T-cell (primary cell): Measurements from ENCODE around the gene SLC44A5. TPM values are rescaled to one million over a fixed set of nuclear protein-coding genes. Genes with fewer than 3 reads are reported as not detected.
"Not testable (repeated sequence)": the region's sequence is repeated elsewhere in the genome, so short reads cannot be mapped to it uniquely, and the experiment has no call there.

ENCODE experiments used
- ATAC-seq, 4 experiments: fragments of 200-7000 bp in 3 of 4; fragments of 150-1000 bp in 1 of 4; cut with Tn5 transposase; replicated peaks in 1 of 4; 1 replicate in 3 of 4; 2 replicates in 1 of 4; pipeline ENCODE4 v1.10.0; 2021; ENCODE audit warnings: moderate library complexity in 3 of 4, mild to moderate bottlenecking in 2 of 4, moderate number of reproducible peaks in 1 of 4
- CTCF ChIA-PET, 2 donors: fragments of 300-600 bp; sonication (Branson Sonifier 250); formaldehyde crosslinking; loops; one replicate each; lab custom pipeline; 2022; ENCODE audit warnings: antibody characterized with exemption in 2 of 2; lab: Charles Lee
- POLR2A ChIA-PET, 2 donors: fragments of 300-600 bp; sonication (Branson Sonifier 250); formaldehyde crosslinking; loops; one replicate each; lab custom pipeline; 2022; ENCODE audit warnings: antibody characterized with exemption in 2 of 2; lab: Charles Lee
- DNase-seq, 35 experiments: peaks; one replicate each; pipeline versions ENCODE4 v3.0.0 to v3.0.0-alpha.2; 2013 to 2023
- H3K27ac ChIP-seq: one replicate; pipeline ENCODE4 v1.5.1; 2013; ENCODE audit warnings: low read length
- H3K27me3 ChIP-seq, 2 experiments: replicated peaks in 1 of 2; 1 replicate in 1 of 2; 2 replicates in 1 of 2; pipeline versions ENCODE4 v1.6.1 to v1.7.0; 2013; ENCODE audit warnings: low read length in 1 of 2, mixed read lengths in 1 of 2; ENCODE audit not compliant: control insufficient read depth in 2 of 2, insufficient read depth in 2 of 2; ENCODE audit errors: extremely low read depth in 1 of 2
- H3K36me3 ChIP-seq, 2 donors: 1 replicate in 1 of 2; 2 replicates in 1 of 2; pipeline versions ENCODE4 v1.6.1 to v1.7.0; 2013; ENCODE audit warnings: low read length in 1 of 2; ENCODE audit not compliant: control insufficient read depth in 2 of 2, insufficient read depth in 1 of 2; ENCODE audit errors: extremely low read depth in 1 of 2
- H3K4me1 ChIP-seq, 2 experiments: 1 replicate in 1 of 2; 2 replicates in 1 of 2; pipeline versions ENCODE4 v1.6.1 to v1.7.0; 2013; ENCODE audit warnings: low read length in 2 of 2, mixed read lengths in 1 of 2; ENCODE audit not compliant: insufficient read depth in 2 of 2, control insufficient read depth in 1 of 2; ENCODE audit errors: extremely low read depth in 1 of 2
- H3K4me3 ChIP-seq, 2 donors: 1 replicate in 1 of 2; 2 replicates in 1 of 2; pipeline versions ENCODE4 v1.5.1 to v1.7.0; 2013; ENCODE audit warnings: mild to moderate bottlenecking in 2 of 2, low read length in 1 of 2, moderate library complexity in 1 of 2; ENCODE audit not compliant: control insufficient read depth in 1 of 2; ENCODE audit errors: extremely low read depth in 1 of 2
- H3K9me3 ChIP-seq: 2 replicates; pipeline ENCODE4 v1.7.0; 2013
- H3K27ac Mint-ChIP-seq, 2 donors: one replicate each; pipeline ENCODE4 v1.8.0; 2020 to 2021; ENCODE audit warnings: mild to moderate bottlenecking in 2 of 2, mixed read lengths in 2 of 2
- H3K27me3 Mint-ChIP-seq, 2 donors: one replicate each; pipeline ENCODE4 v1.8.0; 2021 to 2022; ENCODE audit warnings: mixed read lengths in 2 of 2
- H3K36me3 Mint-ChIP-seq: one replicate; pipeline ENCODE4 v1.8.0; 2021; ENCODE audit warnings: mixed read lengths
- H3K4me1 Mint-ChIP-seq, 3 donors: one replicate each; pipeline ENCODE4 v1.8.0; 2020 to 2022; ENCODE audit warnings: mixed read lengths in 3 of 3, mild to moderate bottlenecking in 1 of 3
- H3K4me3 Mint-ChIP-seq, 3 donors: one replicate each; pipeline ENCODE4 v1.8.0; 2020 to 2022; ENCODE audit warnings: mild to moderate bottlenecking in 3 of 3, mixed read lengths in 3 of 3, moderate library complexity in 3 of 3
- H3K9me3 Mint-ChIP-seq, 3 donors: one replicate each; pipeline ENCODE4 v1.8.0; 2020 to 2022; ENCODE audit warnings: mixed read lengths in 3 of 3
- WGBS: methylation state at CpG from one replicate; pipeline ENCODE4 v1.1.5; 2013; ENCODE audit warnings: missing lambda C conversion rate; ENCODE audit not compliant: insufficient coverage; 5-methylcytosine and 5-hydroxymethylcytosine counted together
- total RNA-seq, 35 experiments: library from RNA in 6 of 35; stranded (reverse) in 6 of 35; fragments of 120-200 nt in 1 of 35; gene quantifications; one replicate each; pipeline versions ENCODE4 v1.2.1 to v1.2.4 and lab custom pipeline; 2013 to 2026

The SLC44A5 gene
- total RNA-seq, 5 donors from 2014 or later (not counting 1 experiment from before 2014, with no cell fraction given), result 0.06 to 2.4 (median 0.84) TPM; not detected in 1

DNA sequence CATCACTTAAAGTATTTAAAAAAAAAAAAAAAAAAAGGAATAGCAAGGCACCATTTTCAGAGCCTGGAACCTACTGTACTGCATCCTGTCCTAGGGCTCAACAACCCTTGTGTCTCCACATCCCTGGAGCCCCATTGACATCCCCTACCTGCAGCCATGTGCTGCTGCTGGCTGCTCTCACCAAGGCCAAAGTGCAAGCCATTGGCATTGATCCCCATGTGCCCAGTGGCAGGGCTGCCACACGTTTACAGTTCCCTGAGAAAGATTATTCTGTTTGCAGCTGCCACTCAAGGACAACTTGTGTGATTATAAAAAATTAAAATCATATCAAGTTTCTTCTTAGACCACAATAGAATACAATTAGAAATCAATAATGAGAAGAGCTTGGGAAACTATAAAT is 346.8 kb downstream of the SLC44A5 start:
- no peaks in the 10 kb centered on the region for H3K36me3 ChIP-seq
- no peaks in the 10 kb centered on the region for H3K27me3 ChIP-seq
- CTCF ChIA-PET, result no interaction called here
- Mint-ChIP-seq H3K4me1 (no peaks in the 10 kb centered on the region), H3K27me3 (peaks cover 0 to 3% of the 10 kb centered on the region in 2 donors), H3K4me3 (no peak overlapping the region), H3K9me3 (peaks cover 0 to 4% (median 0%) of the 10 kb centered on the region in 3 donors), H3K36me3 (no peaks in the 10 kb centered on the region), H3K27ac (no peak overlapping the region)
- H3K9me3 ChIP-seq, result no peaks in the 10 kb centered on the region
- POLR2A ChIA-PET, result no interaction called here
- no peak overlapping the region for H3K4me3 ChIP-seq
- ATAC-seq (no peak), DNase-seq (no peak)
- no peaks in the 10 kb centered on the region for H3K4me1 ChIP-seq
- no CpG with 5 or more reads among the region's 1 CpG for WGBS
- no peak overlapping the region for H3K27ac ChIP-seq

DNA sequence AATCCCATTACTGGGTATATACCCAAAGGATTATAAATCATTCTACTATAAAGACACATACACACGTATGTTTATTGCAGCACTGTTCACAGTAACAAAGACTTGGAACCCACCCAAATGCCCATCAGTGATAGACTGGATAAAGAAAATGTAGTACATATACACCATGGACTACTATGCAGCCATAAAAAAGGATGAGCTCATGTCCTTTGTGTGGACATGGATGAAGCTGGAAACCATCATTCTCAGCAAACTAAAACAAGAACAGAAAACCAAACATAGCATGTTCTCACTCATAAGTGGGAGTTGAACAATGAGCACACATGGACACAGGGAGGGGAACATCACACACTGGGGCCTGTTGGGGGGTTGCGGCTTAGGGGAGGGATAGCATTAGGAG is 347.3 kb downstream of the SLC44A5 start:
- DNase-seq, H3K4me1 Mint-ChIP-seq, H3K27ac ChIP-seq, POLR2A ChIA-PET, H3K9me3 Mint-ChIP-seq, ATAC-seq, H3K27me3 Mint-ChIP-seq, H3K36me3 Mint-ChIP-seq, H3K4me3 ChIP-seq, H3K36me3 ChIP-seq, CTCF ChIA-PET, H3K27me3 ChIP-seq, H3K27ac Mint-ChIP-seq, H3K9me3 ChIP-seq, H3K4me3 Mint-ChIP-seq, H3K4me1 ChIP-seq: not testable (repeated sequence)
- WGBS, result no CpG with 5 or more reads among the region's 2 CpGs

DNA sequence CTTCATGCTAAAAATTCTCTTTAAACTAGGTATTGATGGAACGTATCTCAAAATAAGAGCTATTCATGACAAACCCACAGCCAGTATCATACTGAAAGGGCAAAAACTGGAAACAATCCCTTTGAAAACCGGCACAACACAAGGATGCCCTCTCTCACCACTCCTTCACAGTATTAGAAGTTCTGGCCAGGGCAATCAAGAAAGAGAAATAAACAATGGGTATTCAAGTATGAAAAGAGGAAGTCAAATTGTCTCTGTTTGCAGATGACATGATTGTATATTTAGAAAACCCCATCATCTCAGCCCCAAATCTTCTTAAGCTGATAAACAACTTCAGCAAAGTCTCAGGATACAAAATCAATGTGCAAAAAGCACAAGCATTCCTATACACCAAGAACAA is 349.0 kb downstream of the SLC44A5 start:
- H3K36me3 Mint-ChIP-seq, H3K4me1 Mint-ChIP-seq, H3K27me3 Mint-ChIP-seq, H3K4me3 Mint-ChIP-seq, H3K36me3 ChIP-seq, DNase-seq, CTCF ChIA-PET, H3K4me3 ChIP-seq, ATAC-seq, H3K9me3 ChIP-seq, POLR2A ChIA-PET, H3K9me3 Mint-ChIP-seq, H3K4me1 ChIP-seq, H3K27me3 ChIP-seq, H3K27ac ChIP-seq, H3K27ac Mint-ChIP-seq: not testable (repeated sequence)
- no CpG with 5 or more reads among the region's 2 CpGs for WGBS

DNA sequence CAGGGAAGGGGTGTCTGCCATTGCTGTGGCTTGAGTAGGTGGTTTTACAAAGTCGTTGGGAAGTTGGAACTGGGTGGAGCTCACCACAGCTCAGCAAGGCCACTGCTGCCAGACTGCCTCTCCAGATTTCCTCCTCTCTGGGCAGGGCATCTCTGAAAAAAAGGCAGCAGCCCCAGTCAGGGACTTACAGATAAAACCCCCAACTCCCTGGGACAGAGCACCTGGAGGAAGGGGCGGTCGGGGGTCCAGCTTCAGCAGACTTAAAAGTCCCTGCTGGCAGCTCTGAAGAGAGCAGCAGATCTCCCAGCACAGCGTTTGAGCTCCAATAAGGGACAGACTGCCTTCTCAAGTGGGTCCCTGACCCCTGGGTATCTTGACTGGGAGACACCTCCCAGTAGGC is 352.6 kb downstream of the SLC44A5 start:
- ATAC-seq, result no peak
- 88% methylated on average over 4 of the region's 4 CpGs for WGBS
- Histone ChIP-seq H3K4me3 (no peak overlapping the region), H3K36me3 (no peaks in the 10 kb centered on the region), H3K27ac (no peak overlapping the region), H3K27me3 (no peaks in the 10 kb centered on the region), H3K9me3 (no peaks in the 10 kb centered on the region), H3K4me1 (no peaks in the 10 kb centered on the region)
- Mint-ChIP-seq H3K4me1 (no peaks in the 10 kb centered on the region), H3K4me3 (no peak overlapping the region), H3K36me3 (no peaks in the 10 kb centered on the region), H3K27me3 (peaks cover 0 to 3% of the 10 kb centered on the region in 2 donors), H3K9me3 (peaks cover 0 to 4% (median 0%) of the 10 kb centered on the region in 3 donors), H3K27ac (no peak overlapping the region)
- ChIA-PET POLR2A (no interaction called here), CTCF (no interaction called here)
- DNase-seq, result no peak

DNA sequence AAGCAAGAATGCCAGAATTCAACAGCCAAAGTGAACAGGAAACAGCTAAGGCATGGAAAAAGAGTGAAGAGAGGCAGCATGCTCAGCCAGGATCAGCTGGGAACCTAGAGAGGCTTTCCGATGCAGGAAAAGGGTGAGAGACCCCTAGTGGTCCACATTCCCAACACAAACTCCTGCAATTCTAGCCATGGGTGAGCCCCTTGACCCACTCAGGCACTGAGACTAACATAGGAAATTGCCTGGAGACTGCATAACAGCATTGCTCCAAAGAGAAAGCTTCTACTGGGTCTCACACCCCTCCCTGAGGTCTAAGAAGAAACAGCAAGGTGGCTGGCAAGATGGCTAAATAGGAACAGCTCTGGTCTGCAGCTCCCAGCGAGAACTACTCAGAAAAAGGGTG is 353.5 kb downstream of the SLC44A5 start:
- DNase-seq, result no peak
- Histone ChIP-seq H3K36me3 (no peaks in the 10 kb centered on the region), H3K27ac (no peak overlapping the region), H3K27me3 (no peaks in the 10 kb centered on the region), H3K4me3 (no peak overlapping the region), H3K9me3 (no peaks in the 10 kb centered on the region), H3K4me1 (no peaks in the 10 kb centered on the region)
- 29% methylated on average over 1 of the region's 2 CpGs for WGBS
- POLR2A ChIA-PET, result no interaction called here
- ATAC-seq, result no peak
- Mint-ChIP-seq H3K4me3 (no peak overlapping the region), H3K27me3 (peaks cover 0 to 3% of the 10 kb centered on the region in 2 donors), H3K4me1 (no peaks in the 10 kb centered on the region), H3K36me3 (no peaks in the 10 kb centered on the region), H3K27ac (no peak overlapping the region), H3K9me3 (peaks cover 0 to 4% (median 0%) of the 10 kb centered on the region in 3 donors)
- CTCF ChIA-PET, result interaction anchor here in 1 of 2 donors (0.8 kb wide), 1 partner anchor 9 kb away, joined by 3 read pairs; no protein-coding TSS in a partner anchor

DNA sequence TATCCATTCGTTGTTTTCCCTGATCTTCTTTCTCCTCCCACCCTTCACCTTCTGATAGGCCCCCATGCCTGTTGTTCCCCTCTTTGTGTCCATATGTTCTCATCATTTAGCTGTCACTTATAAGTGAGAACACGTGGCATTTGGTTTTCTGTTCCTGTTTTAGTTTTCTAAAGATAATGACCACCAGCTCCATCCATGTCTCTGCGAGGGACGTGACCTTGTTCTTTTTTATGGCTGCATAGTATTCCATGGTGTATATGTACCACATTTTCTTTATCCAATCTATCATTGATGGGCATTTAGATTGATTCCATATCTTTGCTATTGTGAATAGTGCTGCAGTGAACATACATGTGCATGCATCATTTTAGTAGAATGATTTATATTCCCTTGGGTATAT is 360.8 kb downstream of the SLC44A5 start:
- H3K27me3 Mint-ChIP-seq, CTCF ChIA-PET: not testable (repeated sequence)

DNA sequence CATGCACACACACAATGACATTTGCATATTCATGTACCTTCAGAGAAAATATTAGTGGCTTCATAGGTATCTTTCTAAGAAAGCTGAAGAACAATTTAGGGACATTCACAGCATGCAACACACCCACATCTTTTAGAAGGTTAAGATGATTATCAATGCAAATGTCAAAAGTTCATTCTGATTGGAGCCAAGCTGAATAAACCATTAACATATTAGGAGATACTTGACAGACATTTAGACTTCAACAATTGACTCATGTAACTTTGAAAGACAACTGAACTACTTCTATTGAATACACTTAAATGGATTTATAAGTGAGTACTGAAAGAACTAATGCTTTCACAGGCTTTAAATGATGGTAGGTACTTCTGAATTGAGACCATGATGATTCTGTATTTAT is 365.7 kb downstream of the SLC44A5 start:
- Histone ChIP-seq H3K36me3 (no peaks in the 10 kb centered on the region), H3K27me3 (no peaks in the 10 kb centered on the region), H3K4me3 (no peak overlapping the region), H3K27ac (no peak overlapping the region), H3K4me1 (no peaks in the 10 kb centered on the region), H3K9me3 (no peaks in the 10 kb centered on the region)
- ATAC-seq (no peak), DNase-seq (no peak)
- Mint-ChIP-seq H3K36me3 (no peaks in the 10 kb centered on the region), H3K4me3 (no peak overlapping the region), H3K27ac (no peak overlapping the region), H3K4me1 (no peaks in the 10 kb centered on the region), H3K9me3 (peaks cover 0 to 4% (median 0%) of the 10 kb centered on the region in 3 donors), H3K27me3 (no peaks in the 10 kb centered on the region)
- CTCF ChIA-PET, result no interaction called here
- POLR2A ChIA-PET, result no interaction called here

More for the DNA sequence above, 360.8 kb downstream of the SLC44A5 start:
- not testable (repeated sequence) for H3K36me3 Mint-ChIP-seq, H3K9me3 ChIP-seq, H3K36me3 ChIP-seq, ATAC-seq, H3K4me1 ChIP-seq, H3K4me3 ChIP-seq, H3K4me1 Mint-ChIP-seq, DNase-seq, H3K4me3 Mint-ChIP-seq, H3K27ac Mint-ChIP-seq, H3K27ac ChIP-seq, H3K27me3 ChIP-seq, H3K9me3 Mint-ChIP-seq
- POLR2A ChIA-PET, result interaction anchor here in 1 of 2 donors (0.6 kb wide), 1 partner anchor 477 kb away, joined by 8 read pairs; no protein-coding TSS in a partner anchor
- WGBS, result no CpG with 5 or more reads among the region's 4 CpGs
